Measurements from ENCODE around the gene CPXM2. TPM values are rescaled to one million over a fixed set of nuclear protein-coding genes. Genes with fewer than 3 reads are reported as not detected.

The CPXM2 gene
- total and polyA plus RNA-seq, 2 donors (not counting 1 experiment from before 2014, with no cell fraction given), result not detected

GRCh38 chr10:123784216-123784615, 107.4 kb downstream of the CPXM2 start:
- DNase-seq (no peak), ATAC-seq (ENCODE audit: low read depth) (no peak)
- H4K20me1 ChIP-seq (ENCODE audit: control insufficient read depth, insufficient read depth, low read length, poor library complexity, severe bottlenecking), result no peaks in the 10 kb centered on the region
- no peak overlapping the region for H3K27ac ChIP-seq (ENCODE audit: low read length in 2 of 2)
- POLR2A ChIA-PET, result no interaction called here
- no peak overlapping the region for H3K4me3 ChIP-seq (ENCODE audit: control extremely low read depth in 1 of 5, extremely low read depth in 1 of 5, insufficient read depth in 1 of 5, low read depth in 2 of 5, low read length in 4 of 5)
- CTCF ChIA-PET, result no interaction called here
- 86% methylated on average over 3 of the region's 3 CpGs for WGBS (ENCODE audit: insufficient coverage)
- Mint-ChIP-seq H3K27ac (no peak overlapping the region), H3K4me1 (no peaks in the 10 kb centered on the region), H3K27me3 (peaks cover 61% of the 10 kb centered on the region), H3K4me3 (no peak overlapping the region), H3K9me3 (ENCODE audit: insufficient read depth) (no peaks in the 10 kb centered on the region)
- no peak overlapping the region for H3K4me2 ChIP-seq (replicated peaks; ENCODE audit: low read depth, low read length, poor library complexity, severe bottlenecking)
- peaks cover 0 to 5% (median 0%) of the 10 kb centered on the region in 3 donors for H3K9me3 ChIP-seq (ENCODE audit: control extremely low read depth in 1 of 3, control insufficient read depth in 2 of 3, insufficient read depth in 1 of 3, low read length in 2 of 3)
- no peak overlapping the region for H2AFZ ChIP-seq (ENCODE audit: insufficient read depth, low read depth, low read length, poor library complexity, severe bottlenecking)
- intact Hi-C loops (cut with micrococcal nuclease), result no loop called here
- H3K9ac ChIP-seq (ENCODE audit: low read length), result no peak overlapping the region
- no peaks in the 10 kb centered on the region for H3K79me2 ChIP-seq (ENCODE audit: control insufficient read depth, insufficient read depth, low read length)
- no peaks in the 10 kb centered on the region for H3K4me1 ChIP-seq (ENCODE audit: control insufficient read depth in 2 of 2, insufficient read depth in 2 of 2, low read length in 2 of 2)
- no peaks in the 10 kb centered on the region for H3K36me3 ChIP-seq (replicated peaks in 1 of 2; ENCODE audit: control extremely low read depth in 1 of 2, control insufficient read depth in 1 of 2, extremely low read depth in 1 of 2, insufficient read depth in 2 of 2, low read length in 1 of 2)
- peaks cover 0 to 5% (median 0%) of the 10 kb centered on the region in 4 experiments for H3K27me3 ChIP-seq (replicated peaks in 1 of 4; ENCODE audit: control extremely low read depth in 1 of 4, control insufficient read depth in 3 of 4, insufficient read depth in 4 of 4, low read length in 3 of 4)
- TF ChIP-seq EZH2 (IDR thresholded peaks at IDR 0.05; ENCODE audit: borderline replicate concordance, insufficient read depth, low read depth, low read length, poor library complexity, severe bottlenecking), result no peak
- no peak for TF ChIP-seq CTCF (IDR thresholded peaks at IDR 0.05)

- no peak for DNase-seq
- intact Hi-C loops (cut with micrococcal nuclease), result no loop called here
- POLR2A ChIA-PET, result no interaction called here
Measured at GRCh38 chr10:123783296-123783695, 108.3 kb downstream of the CPXM2 start.

More at GRCh38 chr10:123783296-123783695, 108.3 kb downstream of the CPXM2 start:
- no peak overlapping the region for H3K27ac ChIP-seq (ENCODE audit: low read length in 2 of 2)
- 80% methylated on average over 1 of the region's 3 CpGs for WGBS (ENCODE audit: insufficient coverage)
- no peaks in the 10 kb centered on the region for H3K4me1 ChIP-seq (ENCODE audit: control insufficient read depth in 2 of 2, insufficient read depth in 2 of 2, low read length in 2 of 2)
- H3K9me3 ChIP-seq (ENCODE audit: control extremely low read depth in 1 of 3, control insufficient read depth in 2 of 3, insufficient read depth in 1 of 3, low read length in 2 of 3), result no peaks in the 10 kb centered on the region
- H3K4me2 ChIP-seq (replicated peaks; ENCODE audit: low read depth, low read length, poor library complexity, severe bottlenecking), result no peak overlapping the region
- CTCF ChIA-PET, result no interaction called here
- H2AFZ ChIP-seq (ENCODE audit: insufficient read depth, low read depth, low read length, poor library complexity, severe bottlenecking), result no peak overlapping the region
- Mint-ChIP-seq H3K27me3 (peaks cover 64% of the 10 kb centered on the region), H3K4me1 (no peaks in the 10 kb centered on the region), H3K4me3 (no peak overlapping the region), H3K9me3 (ENCODE audit: insufficient read depth) (no peaks in the 10 kb centered on the region), H3K27ac (no peak overlapping the region)
- H3K9ac ChIP-seq (ENCODE audit: low read length), result no peak overlapping the region
- no peak for ATAC-seq (ENCODE audit: low read depth)
- TF ChIP-seq EZH2 (IDR thresholded peaks at IDR 0.05; ENCODE audit: borderline replicate concordance, insufficient read depth, low read depth, low read length, poor library complexity, severe bottlenecking), result no peak
- no peak for TF ChIP-seq CTCF (IDR thresholded peaks at IDR 0.05)
- no peaks in the 10 kb centered on the region for H3K36me3 ChIP-seq (replicated peaks in 1 of 2; ENCODE audit: control extremely low read depth in 1 of 2, control insufficient read depth in 1 of 2, extremely low read depth in 1 of 2, insufficient read depth in 2 of 2, low read length in 1 of 2)
- no peaks in the 10 kb centered on the region for H3K79me2 ChIP-seq (ENCODE audit: control insufficient read depth, insufficient read depth, low read length)
- no peak overlapping the region for H3K4me3 ChIP-seq (ENCODE audit: control extremely low read depth in 1 of 5, extremely low read depth in 1 of 5, insufficient read depth in 1 of 5, low read depth in 2 of 5, low read length in 4 of 5)
- H3K27me3 ChIP-seq (replicated peaks in 1 of 4; ENCODE audit: control extremely low read depth in 1 of 4, control insufficient read depth in 3 of 4, insufficient read depth in 4 of 4, low read length in 3 of 4), result peaks cover 0 to 7% (median 3%) of the 10 kb centered on the region in 4 experiments
- no peaks in the 10 kb centered on the region for H4K20me1 ChIP-seq (ENCODE audit: control insufficient read depth, insufficient read depth, low read length, poor library complexity, severe bottlenecking)
